ENCODE results near the gene PINLYP.
A peak's percentile ranks its signal among the peaks of the same experiment; 100 is the strongest.
"Not testable (repeated sequence)": the region's sequence is repeated elsewhere in the genome, so short reads cannot be mapped to it uniquely, and the experiment has no call there.

The PINLYP gene

GRCh38 chr19:43575156-43575950, at the start of gene PINLYP, which contains the start of gene XRCC1:
Gene PINLYP (plus strand): TSS chr19:43575801. CDS start chr19:43577192, 1,391 bp downstream.
Gene XRCC1 (minus strand): TSS chr19:43575527. CDS start chr19:43575458, 69 bp downstream.
- DNase-seq (ENCODE audit: low spot score), result peak; percentile 98

DNA sequence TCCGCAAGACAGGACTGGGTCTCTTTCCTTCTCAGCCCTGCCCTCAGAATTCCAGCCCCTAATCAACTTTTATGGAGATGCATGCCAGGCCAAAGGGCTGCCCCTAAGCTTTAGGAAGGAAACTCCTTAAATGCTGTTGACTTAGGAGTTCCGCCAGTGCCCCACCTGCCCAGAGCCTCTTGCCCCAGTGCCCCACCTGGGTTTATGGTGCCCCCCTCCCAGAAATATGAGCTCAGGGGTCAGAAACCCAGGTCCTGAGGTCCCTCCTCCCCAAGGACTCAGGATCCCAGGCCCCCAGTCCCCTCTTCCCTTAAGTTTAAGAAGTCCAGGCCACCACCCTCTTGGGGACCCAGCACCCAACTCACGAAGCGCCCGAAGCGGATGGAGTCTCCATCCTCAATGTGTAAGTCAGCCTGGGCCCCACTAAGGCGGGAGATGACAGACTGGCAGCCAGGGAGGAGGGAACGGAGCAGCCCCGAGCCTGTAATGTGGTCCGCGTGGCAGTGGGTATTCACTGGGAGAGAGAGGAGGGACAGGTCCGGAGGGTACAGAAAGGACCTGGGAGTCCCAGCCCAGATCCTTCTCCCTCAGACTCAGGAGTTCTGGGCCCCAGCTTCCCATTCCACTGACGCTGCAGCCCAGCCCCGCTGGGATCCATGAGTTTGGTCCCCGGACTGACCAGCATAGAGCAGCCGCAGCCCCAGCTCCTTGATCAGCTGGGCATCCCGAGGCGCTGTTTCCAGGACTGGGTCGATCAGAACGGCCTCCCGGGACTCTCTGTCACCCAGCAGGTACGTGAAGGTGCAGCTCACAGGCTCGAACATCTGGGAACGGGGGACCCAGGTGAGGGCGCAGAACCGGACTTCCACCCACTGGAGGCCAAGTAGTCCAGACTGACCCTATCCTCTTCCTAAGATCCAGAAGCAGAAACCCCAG, 49.5 kb upstream of the PINLYP start:
- DNase-seq (ENCODE audit: low spot score), result peak; percentile 32

- peak; percentile 73 for DNase-seq (ENCODE audit: low spot score)
Observed at GRCh38 chr19:43526884-43527859, 48.4 kb upstream of the PINLYP start, which contains the start of gene ETHE1. Gene ETHE1 (minus strand): TSS chr19:43527201. CDS start chr19:43527177, 24 bp downstream.

GRCh38 chr19:43527860-43528622, 47.6 kb upstream of the PINLYP start:
- peak; percentile 89 for DNase-seq (ENCODE audit: low spot score)

DNA sequence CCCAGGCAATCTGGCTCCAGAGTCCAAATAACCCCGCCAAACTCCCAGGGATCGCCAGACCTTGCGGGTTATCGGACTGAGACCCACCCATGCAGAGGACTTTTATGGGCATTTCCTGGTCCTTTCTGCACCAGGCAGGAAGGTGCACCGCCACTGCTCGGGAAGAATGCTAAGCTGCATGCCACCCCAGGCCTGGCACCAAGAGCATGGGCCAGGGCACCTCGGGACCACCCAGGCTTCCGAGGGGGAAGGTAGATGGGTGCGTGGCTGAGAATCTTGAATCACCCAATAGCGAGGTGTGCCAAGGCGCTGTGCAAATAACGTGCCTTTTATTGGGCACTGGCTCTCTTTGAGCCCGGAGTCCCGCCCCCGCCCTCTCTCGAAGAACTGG, 43.0 kb upstream of the PINLYP start:
- no peak for DNase-seq (ENCODE audit: low spot score)

DNA sequence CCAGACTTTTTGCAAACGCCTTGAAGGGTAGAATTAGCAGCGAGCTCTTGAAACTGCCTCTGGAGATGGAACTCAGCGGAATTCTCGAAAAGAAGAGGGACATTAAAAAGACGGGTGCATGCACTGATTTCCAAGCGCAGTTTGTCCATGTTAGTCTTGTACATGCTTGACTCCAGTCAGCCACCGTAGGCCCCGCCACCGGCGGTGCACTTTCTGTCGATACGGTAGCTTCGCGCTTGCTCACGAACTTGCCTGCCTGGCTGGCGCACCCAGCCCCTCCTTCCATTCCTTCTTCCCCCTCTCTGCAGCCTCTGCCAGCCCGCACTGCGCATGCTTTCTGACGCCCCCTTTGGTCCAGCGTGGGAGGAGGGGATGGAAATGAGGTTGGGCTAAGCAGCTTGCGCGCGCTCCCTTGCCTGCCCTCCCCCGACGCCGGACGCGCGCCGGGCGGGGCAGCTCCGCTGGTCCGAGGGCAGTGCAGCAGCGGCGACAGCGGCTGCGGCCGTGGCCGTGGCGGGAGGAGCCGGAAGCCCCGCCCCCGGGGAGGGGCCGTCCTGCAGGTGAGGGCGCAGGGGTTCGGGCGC, 42.5 kb upstream of the PINLYP start, which contains the start of gene ZNF575:
Gene ZNF575, plus strand, starts transcription at position 227 of the 584 bp plus-strand sequence. CDS start 1,235 bp downstream, outside the sequence.
- peak; percentile 90 for DNase-seq (ENCODE audit: low spot score)

DNA sequence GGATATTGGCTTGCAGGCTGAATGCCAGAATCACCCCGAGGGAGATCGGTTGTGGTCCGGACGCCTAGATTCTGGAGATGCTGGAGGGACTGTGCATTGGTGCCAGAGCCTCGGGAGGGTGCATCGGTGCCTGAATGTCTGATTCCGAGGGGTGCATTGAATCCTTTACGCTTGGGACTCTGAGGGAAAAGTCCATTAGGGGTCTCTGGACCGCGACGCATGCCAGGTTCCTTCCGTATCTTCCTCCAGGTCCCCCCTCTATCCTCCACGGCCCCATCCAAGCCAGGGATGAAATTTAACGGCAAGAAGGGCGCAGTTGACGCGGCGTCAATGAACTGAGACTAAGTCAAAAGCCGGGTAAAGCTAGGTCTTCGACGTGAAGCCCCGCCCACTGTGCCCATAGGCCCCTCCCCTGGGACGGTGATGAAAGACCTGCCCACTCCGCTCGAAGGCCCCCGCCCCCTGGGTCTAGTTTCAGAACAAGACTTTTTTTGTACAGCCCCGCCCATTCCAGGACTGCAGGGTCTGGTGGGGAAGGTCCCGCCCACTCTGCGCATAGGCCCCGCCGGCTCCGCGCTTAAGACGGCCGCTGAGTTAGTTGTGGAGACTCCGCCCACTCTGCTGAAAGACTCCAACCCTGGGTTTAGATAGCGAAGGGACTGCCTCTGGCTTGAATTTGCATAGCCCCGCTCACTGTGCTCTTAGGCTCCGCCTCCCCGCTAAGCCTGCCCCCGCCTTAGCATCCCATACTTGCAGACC, 41.9 kb upstream of the PINLYP start:
- DNase-seq (ENCODE audit: low spot score), result peak; percentile 95

DNA sequence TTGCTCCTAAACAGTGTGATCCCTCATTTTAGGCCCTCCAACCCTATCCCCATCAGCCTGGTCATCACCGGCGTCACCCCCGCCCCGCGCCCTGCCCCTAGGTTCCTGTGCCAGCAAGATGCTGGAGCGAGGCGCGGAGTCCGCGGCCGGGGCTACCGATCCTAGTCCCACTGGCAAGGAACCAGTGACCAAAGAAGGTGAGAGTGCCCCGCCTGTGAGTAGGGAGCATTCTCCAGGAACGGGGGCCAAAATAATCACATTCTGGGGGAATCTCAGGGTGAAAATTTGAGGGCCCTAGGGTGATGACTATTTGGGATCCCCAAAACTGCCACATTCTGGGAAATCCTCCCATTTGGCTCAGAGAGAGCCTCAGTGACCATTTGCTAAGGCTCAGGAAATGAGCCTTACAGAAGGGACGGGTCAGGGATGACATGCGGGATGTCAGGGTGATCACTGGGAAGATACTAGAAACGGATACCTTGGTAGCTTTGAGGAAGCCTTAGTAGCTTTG, 41.2 kb upstream of the PINLYP start:
- DNase-seq (ENCODE audit: low spot score), result no peak

DNA sequence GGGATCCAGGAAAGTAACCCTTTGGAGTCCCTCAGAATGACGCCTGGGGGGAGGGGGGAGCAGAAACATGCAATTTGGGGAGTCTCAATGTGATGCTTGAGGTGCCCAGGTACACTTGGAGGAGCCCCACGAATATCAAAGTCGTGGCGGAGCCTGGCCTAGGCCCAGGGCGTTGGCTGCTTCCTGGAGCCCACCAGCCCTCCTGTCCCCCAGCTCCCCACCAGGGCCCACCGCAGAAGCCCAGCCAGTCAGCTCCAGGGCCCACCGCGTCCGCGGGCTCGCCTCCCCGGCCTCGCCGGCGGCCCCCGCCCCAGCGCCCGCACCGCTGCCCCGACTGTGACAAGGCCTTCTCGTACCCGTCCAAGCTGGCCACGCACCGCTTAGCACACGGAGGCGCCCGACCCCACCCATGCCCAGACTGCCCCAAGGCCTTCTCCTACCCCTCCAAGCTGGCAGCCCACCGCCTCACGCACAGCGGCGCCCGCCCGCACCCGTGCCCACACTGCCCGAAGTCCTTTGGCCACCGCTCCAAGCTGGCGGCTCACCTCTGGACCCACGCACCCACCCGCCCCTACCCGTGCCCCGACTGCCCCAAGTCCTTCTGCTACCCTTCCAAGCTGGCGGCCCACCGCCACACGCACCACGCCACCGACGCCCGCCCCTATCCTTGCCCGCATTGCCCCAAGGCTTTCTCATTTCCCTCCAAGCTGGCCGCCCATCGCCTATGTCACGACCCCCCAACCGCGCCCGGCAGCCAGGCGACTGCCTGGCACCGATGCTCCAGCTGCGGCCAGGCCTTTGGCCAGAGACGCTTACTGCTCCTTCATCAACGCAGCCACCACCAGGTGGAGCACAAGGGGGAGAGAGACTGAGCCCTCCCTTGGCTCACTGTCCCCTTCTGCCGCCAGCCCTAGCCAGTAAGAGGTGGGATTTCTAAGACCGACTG, 40.5 kb upstream of the PINLYP start:
- peak; percentile 57 for DNase-seq (ENCODE audit: low spot score)

GRCh38 chr19:43538922-43539321, 36.7 kb upstream of the PINLYP start:
- DNase-seq (ENCODE audit: low spot score), result no peak

DNA sequence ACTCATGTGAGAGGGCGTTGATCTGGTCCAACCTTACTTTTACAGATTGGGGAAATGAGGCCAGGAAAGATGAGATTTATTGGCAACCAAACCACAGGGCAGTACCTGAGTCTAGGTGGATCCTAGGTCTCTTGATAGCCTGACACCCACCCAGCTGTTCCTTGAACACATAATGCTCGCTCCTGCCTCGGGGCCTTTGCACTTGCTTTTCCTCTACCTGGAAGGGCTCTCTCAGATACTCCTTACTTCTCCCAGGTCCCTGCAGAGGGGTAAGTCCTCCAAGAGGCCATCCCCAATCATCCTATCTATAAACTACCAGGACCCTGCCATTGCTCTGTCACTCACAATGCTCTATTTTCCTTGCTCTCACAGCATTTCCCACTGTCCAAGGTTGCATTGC, 35.2 kb upstream of the PINLYP start:
- no peak for DNase-seq (ENCODE audit: low spot score)

DNA sequence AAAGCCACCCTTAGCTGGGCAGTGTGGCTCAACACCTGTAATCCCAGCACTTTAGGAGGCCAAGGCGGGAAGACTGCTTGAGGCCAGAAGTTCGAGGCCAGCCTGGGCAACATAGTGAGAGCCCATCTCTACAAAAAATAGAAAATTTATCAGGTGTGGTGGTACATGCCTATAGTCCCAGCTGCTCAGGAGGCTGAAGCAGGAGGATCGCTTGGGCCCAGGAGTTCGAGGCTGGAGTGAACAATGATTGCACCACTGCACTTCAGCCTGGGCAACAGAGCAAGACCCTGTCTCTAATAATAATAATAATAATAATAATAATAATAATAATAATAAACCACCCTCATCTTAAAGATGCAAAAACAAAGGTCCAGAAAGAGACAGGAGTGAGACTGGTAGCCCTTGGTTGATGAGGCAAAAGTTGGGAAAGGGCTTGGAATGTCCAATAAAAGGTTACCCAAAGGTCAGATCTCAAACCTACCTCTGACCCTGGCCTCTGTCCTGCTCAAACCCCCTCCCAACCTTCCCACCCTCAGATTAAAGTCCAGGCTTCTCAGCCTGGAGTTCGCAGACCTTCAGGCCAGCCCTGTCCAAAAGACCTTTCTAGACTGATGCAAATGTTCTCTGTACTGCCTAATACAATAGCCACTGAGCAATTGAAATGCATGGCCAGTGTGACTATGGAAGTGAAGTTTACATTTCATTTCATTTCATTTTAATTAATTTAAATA, 33.5 kb upstream of the PINLYP start:
- DNase-seq (ENCODE audit: low spot score), result no peak

DNA sequence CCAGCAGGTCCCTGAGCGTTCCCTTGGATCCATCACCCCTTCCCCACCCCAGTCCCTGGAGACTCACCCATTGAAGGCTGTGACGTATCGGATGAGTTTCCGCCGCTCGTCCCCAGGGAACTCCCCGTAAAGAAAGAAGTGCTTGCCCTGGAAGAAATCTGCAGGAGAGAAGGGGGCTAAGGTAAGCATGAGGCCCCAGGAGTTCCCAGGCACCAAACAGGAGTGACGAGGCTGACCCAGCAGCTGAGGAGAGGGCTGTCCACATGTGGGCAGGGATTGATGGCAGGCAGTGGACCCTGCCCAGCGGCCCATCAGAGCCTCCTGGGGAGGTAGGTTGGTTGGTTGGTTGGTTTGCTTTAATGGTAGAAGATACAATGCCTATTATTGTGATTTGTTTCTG, 31.5 kb upstream of the PINLYP start:
- DNase-seq (ENCODE audit: low spot score), result no peak

DNA sequence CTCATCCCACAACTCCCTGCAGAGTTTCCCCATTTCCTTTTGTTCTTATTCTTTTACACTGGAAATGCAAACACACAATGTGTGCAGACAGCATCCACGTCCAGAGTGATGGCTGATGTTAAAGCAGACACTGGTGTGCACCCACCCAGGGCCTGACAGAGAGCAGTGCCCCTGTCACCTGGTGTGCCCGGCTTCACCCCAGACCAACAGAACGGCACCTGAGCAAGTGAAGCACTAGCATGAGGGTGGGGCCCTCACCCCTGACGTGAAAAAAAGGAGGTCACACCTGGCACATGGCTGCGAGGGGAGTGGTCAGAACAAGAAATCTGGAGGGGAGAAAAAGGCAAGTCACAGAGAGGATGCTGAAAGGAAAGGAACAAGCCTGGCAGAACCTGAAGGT, 30.3 kb upstream of the PINLYP start:
- no peak for DNase-seq (ENCODE audit: low spot score)

DNA sequence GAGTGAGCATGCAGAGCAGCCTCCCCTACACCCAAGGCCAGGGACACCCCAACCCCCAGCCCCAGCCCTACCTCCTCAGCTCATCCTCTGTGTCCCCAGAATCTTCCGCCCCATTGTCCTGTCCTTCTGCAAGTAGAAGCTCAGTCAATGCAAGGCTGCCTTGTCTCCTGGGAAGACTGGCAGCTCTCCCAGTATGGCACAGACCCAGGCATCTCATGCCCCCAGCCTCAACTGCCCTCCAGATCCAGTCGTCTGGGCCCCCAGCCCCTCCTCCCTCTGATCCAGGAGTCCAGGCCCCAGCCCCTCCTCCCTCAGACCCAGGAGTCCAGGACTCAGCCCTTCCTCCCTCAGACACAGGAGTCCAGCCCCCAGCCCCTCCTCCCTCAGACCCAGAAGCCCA, 29.6 kb upstream of the PINLYP start:
- DNase-seq (ENCODE audit: low spot score), result no peak

- DNase-seq (ENCODE audit: low spot score), result no peak
Observed at GRCh38 chr19:43546581-43546980, 29.0 kb upstream of the PINLYP start.

DNA sequence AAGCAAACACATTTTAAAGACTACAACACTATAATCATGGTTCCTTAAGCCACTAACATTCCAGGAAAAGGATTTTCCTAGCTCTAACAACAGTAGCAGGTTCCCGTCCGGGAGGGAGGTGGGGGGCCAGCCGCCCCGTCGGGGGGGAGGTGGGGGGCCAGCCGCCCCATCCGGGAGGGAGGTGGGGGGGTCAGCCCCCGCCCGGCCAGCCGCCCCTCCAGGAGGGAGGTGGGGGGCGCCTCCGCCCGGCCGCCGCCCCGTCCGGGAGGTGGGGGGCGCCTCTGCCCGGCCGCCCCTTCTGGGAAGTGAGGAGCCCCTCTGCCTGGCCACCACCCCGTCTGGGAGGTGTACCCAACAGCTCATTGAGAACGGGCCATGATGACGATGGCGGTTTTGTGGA, 27.7 kb upstream of the PINLYP start:
- DNase-seq (ENCODE audit: low spot score), result not testable (repeated sequence)

Data from kidney tubule cell (primary cell).